ENCODE data around the gene EZH2.

EZH2 gene

DNA sequence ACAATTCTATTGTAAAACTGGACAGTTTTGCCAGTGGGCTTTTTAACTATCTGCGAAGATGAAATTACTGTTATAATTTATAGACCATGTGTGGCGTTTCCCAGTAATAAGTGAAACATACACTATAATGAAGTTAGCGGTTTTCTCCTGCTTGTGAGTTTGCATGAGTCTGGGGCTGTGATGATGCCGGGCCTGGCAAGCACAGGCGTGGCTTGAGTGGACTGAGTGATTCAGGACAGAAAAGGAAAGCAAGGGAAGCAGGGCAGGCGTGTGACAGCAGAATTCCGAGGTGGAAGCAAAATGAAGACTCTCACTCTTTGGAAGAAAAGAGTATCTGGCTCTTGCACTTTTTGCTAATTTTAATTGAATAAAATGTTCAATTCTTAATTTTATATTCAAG, 94.9 kb downstream of the EZH2 start:
- in situ Hi-C loops (cut with MboI; ENCODE audit: low pct_unique_long_range_greater_than_20kb, low sequenced_read_pairs): no loop called here
- no peak for DNase-seq

DNA sequence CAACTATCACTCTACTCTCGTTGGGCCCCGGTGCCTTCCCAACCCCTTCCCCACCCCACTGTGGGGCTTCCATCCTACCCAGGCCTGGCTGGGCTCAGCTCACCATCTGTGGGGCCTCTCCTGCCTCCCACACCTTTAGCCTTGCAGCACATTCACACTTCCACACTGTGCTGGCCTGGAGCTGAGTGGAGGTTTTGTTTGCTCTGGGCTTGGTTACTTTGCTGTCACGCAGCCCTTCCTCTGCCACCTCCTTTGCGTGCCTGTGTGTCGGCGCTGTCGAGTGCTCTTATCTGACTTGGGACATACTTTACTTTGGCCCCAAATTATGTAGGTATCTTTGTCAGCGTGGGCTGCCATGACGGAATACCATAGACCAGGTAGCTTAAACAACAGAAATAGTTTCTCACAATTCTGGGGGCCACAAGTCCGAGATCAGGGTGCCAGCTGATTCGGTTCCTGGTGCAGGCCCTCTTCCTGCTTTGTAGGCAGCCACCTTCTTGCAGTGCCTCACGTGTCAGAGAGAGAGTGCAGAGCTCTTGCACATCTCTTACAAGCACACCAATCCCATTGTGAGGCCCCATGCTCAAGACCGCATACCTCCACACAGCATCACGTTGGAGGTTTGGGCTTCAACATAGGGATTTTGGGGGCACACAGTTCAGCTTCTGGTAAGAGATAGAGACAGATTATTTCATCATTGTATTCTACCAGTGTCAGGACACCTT, 96.4 kb downstream of the EZH2 start:
- in situ Hi-C loops (cut with MboI; ENCODE audit: low pct_unique_long_range_greater_than_20kb, low sequenced_read_pairs): no loop called here
- no peak for DNase-seq

DNA sequence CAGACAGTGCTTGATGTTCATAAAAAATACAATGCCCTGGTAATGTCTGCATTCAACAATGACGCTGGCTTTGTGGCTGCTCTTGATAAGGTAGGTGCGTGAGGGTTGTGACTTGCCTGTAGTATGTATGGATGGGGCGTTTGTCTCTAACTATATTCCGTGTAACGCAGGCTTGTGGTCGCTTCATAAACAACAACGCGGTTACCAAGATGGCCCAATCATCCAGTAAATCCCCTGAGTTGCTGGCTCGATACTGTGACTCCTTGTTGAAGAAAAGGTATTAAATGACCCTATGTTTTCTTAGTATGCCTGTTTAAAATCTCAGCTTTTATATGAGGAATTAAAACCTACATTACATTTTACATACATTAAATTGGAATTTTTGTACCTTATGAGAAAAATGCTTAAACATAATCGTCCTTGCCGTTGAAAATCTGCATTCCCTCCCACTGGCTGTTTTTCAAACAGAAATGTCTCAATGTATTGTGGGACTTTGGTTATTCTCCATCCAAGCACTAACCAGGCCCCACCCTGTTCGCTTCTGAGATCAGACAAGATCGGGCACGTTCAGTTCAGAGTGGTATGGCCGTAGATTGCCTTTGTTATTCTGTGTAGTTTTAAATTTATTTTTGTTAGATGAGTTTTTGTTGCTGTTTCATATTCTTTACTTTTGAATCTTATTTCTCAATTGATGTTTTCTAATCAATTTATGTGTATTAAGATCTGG, 100.1 kb downstream of the EZH2 start:
- no peak for DNase-seq
- in situ Hi-C loops (cut with MboI; ENCODE audit: low pct_unique_long_range_greater_than_20kb, low sequenced_read_pairs): no loop called here

DNA sequence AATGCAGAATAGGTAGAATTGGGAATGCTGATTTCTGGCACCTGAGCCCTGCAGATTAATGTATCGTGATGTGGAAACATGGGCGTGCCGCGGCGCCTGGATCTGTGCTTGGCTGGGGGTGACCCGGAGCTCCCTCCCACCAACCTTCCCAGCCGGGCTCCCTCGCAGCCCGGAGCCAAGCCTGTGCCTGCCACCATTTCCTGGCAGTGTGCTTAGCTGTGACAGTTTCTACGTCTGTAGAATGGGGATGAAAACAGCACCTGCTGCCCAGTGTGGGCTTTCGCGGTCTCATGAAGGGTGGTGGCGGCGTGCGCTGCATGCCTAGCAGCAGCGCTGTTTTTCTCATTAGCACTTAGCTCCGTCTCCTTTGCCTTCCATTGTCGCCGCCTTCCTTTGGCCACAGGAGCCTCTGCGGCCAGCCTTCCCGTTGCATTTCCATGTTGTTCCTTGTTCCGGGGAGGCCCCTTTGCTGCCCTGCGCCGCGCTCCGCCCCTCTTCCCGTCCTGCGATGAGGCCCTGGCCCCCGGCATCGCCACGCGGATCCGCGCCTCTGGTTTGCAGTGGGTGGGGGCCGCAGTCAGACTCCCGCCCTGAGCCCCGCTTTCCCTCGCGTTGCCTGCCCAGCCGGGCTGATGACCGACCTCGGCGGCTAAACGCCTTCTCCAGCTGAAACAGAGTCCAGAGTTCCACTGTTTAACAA, 101.2 kb downstream of the EZH2 start:
- in situ Hi-C loops (cut with MboI; ENCODE audit: low pct_unique_long_range_greater_than_20kb, low sequenced_read_pairs): no loop called here
- DNase-seq: no peak

DNA sequence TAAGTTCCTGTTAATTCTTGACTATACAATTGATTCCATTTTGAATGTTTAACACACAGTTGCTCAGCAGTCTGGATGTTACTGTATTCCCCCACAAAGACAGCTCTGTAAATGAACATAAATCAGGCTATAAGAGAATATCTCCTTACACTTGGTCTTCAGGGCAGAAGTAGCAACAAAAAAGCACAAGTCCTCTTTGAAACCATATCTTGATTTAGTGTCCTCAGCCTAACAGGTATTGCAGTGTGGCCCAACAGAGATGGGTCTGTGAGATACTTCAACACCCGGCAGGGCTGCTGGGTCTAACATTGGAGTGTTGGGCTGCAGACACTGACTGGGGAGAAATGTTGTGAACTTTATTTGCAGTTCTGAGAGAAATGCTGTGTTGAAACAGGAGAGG, 109.6 kb downstream of the EZH2 start:
- no peak for DNase-seq
- in situ Hi-C loops (cut with MboI; ENCODE audit: low pct_unique_long_range_greater_than_20kb, low sequenced_read_pairs): no loop called here

DNA sequence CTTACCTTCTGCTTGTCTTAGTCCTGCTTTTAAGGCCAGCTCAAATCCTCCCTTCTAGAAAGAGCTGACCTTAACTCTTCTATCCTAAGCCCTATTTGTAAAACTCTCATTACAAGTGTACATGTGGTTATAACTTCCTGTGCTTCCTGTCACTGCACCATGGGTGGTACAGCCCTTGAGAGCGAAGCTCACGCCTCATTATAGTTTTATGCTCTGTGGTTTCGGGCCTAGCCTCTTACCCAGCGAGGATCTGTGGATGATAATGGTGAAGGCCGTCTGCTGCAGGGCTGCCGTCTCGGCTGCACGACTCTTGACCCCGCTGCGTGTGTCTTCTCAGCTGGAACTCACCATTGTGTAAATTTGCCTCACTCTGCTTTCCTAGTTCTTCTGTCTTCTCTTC, 110.8 kb downstream of the EZH2 start:
- peak; percentile 89 for DNase-seq
- in situ Hi-C loops (cut with MboI; ENCODE audit: low pct_unique_long_range_greater_than_20kb, low sequenced_read_pairs): no loop called here

DNA sequence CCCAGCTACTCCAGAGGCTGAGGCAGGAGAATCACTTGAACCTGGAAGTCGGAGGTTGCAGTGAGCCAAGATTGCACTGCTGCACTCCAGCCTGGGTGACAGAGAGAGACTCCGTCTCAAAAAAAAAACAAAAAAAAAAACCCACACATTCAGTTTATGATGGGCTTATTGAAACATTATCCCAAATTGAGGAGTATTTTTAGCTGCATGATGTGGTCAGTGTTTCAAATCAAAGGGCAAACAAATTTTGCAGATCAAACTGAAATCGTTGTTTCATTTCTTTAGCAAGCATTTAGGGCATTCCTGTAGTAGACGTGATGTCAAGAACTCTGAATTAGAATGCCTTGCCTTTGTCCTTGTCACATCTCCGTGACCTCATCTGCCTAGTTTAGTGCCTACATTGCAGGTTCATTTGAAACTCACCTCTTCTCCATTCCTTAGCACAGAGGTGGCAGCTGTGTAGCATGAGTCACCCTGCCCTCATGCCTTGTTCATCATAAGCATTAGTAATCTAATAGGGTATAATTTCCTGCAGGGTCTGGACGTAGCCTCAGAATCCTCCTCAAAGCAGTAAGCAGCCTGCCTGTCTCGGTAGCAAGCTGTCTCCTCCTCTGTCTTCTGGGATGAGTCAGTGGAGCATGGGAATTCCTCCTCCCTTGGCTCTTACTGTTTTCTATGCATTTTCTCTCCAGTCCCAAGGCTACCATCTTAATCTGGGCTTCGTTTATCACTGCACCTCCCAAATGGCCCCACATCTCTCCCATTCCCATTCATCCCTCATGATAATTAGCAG, 111.6 kb downstream of the EZH2 start:
- DNase-seq: peak; percentile 3
- in situ Hi-C loops (cut with MboI; ENCODE audit: low pct_unique_long_range_greater_than_20kb, low sequenced_read_pairs): no loop called here

DNA sequence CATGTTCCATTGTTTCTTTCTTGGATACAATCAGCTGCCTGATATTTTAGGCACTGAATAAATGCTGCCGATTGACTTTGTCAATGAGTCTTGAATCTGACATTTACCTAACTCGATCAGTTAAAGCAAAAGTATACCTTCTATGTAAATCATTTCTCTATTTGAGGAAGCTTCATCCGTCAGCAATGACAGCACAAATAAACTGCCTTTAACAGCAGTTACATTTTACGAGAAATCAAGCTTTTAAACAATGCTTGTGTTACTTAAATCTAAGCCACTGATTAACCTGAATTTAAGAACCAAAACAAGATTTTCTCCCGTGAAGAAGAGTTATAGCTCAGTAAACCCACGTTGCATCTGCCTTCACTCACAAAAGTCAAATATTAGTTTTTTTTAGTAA, 114.1 kb downstream of the EZH2 start:
- in situ Hi-C loops (cut with MboI; ENCODE audit: low pct_unique_long_range_greater_than_20kb, low sequenced_read_pairs): no loop called here
- DNase-seq: no peak

DNA sequence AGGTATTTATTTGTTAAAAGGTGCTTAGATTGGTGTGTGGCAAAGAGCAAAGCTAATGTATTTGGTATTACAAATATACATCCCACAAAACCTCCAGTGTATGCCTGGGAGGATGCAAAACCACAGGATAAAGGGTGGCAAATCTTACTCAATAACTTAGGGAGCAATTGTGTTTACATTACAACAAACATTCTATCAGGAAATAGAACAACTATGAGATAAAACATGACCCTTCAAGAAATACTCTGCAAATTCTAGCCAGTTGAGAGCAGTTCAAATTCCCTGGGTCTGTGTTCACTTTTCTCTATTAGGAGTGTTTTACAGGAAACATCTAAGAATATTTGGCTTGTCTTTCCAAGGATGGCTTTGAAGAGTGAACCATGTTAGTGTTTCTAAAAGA, 120.5 kb downstream of the EZH2 start:
- no peak for DNase-seq
- in situ Hi-C loops (cut with MboI; ENCODE audit: low pct_unique_long_range_greater_than_20kb, low sequenced_read_pairs): no loop called here

DNA sequence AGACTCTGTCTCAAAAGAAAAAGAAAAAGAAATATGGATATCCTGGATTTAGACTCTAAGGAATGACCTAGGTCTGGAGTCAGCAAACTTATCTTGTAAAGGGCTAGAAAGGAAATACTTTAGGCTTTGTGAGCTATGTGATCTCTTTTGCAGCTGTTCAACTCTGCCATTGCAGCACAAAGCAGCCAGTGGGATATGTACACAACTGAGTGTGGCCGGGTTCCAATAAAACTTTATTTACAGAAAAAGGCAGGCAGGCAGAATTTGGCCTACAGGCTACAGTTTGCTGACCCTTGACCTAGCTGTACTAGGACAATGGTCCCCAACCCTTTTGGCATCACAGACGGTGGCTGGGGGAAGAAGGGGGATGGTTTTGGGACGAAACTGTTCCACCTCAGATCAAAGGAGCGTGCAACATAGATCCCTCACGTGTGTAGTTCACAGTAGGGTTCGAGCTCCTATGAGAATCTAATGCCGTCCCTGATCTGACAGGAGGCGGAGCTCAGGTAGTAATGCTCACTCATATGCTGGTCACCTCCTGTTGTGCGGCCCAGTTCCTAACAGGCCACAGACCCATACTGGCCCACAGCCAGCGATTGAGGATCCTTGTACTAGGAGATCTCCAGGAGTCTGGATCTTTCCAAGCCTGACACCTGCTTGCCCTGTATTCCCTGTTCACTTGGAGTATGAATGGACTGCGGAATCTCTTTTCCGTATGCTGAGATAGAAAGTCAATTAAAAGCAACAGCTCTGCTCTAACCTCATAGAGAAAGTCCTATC, 122.4 kb downstream of the EZH2 start:
- DNase-seq: no peak
- in situ Hi-C loops (cut with MboI; ENCODE audit: low pct_unique_long_range_greater_than_20kb, low sequenced_read_pairs): no loop called here

All from KBM-7 (cell line).